ENCODE data around the gene JPH4.
"Not testable (repeated sequence)": the region's sequence is repeated elsewhere in the genome, so short reads cannot be mapped to it uniquely, and the experiment has no call there.

The JPH4 gene

GRCh38 chr14:23547924-23548323 is 30.7 kb downstream of the JPH4 start:
- no peak for DNase-seq (ENCODE audit: low read depth)

- no peak for DNase-seq (ENCODE audit: low read depth)
Observed at GRCh38 chr14:23546450-23547035, 32.0 kb downstream of the JPH4 start.

- no peak for DNase-seq (ENCODE audit: low read depth)
Observed at GRCh38 chr14:23545740-23546365, 32.7 kb downstream of the JPH4 start.

- DNase-seq (ENCODE audit: low read depth), result no peak
Observed at GRCh38 chr14:23544511-23545447, 33.8 kb downstream of the JPH4 start.

GRCh38 chr14:23543403-23543802 is 35.2 kb downstream of the JPH4 start:
- DNase-seq (ENCODE audit: low read depth), result no peak

GRCh38 chr14:23542261-23542660 is 36.3 kb downstream of the JPH4 start:
- no peak for DNase-seq (ENCODE audit: low read depth)

- no peak for DNase-seq (ENCODE audit: low read depth)
Observed at GRCh38 chr14:23540141-23540469, 38.5 kb downstream of the JPH4 start.

GRCh38 chr14:23539248-23540140 is 39.1 kb downstream of the JPH4 start:
- DNase-seq (ENCODE audit: low read depth), result no peak

- no peak for DNase-seq (ENCODE audit: low read depth)
Observed at GRCh38 chr14:23538785-23539184, 39.8 kb downstream of the JPH4 start.

- DNase-seq (ENCODE audit: low read depth), result no peak
Observed at GRCh38 chr14:23538050-23538718, 40.4 kb downstream of the JPH4 start.

GRCh38 chr14:23537351-23538049 is 41.1 kb downstream of the JPH4 start:
- DNase-seq (ENCODE audit: low read depth), result no peak

- not testable (repeated sequence) for DNase-seq (ENCODE audit: low read depth)
Observed at GRCh38 chr14:23536906-23537305, 41.7 kb downstream of the JPH4 start.

- no peak for DNase-seq (ENCODE audit: low read depth)
Observed at GRCh38 chr14:23536494-23536893, 42.1 kb downstream of the JPH4 start.

GRCh38 chr14:23535943-23536342 is 42.6 kb downstream of the JPH4 start:
- no peak for DNase-seq (ENCODE audit: low read depth)

GRCh38 chr14:23533652-23534435 is 44.7 kb downstream of the JPH4 start:
- DNase-seq (ENCODE audit: low read depth), result no peak

GRCh38 chr14:23532658-23533057 is 45.9 kb downstream of the JPH4 start:
- no peak for DNase-seq (ENCODE audit: low read depth)

GRCh38 chr14:23531391-23531790 is 47.2 kb downstream of the JPH4 start:
- no peak for DNase-seq (ENCODE audit: low read depth)

GRCh38 chr14:23530375-23531055 is 48.1 kb downstream of the JPH4 start:
- no peak for DNase-seq (ENCODE audit: low read depth)

GRCh38 chr14:23529016-23529415 is 49.6 kb downstream of the JPH4 start:
- DNase-seq (ENCODE audit: low read depth), result no peak

GRCh38 chr14:23528555-23528954 is 50.0 kb downstream of the JPH4 start:
- no peak for DNase-seq (ENCODE audit: low read depth)

Data from activated gamma-delta T cell treated with anti-CD3 and anti-CD28 coated beads, Interleukin-2, amount 50 U/mL, for 16 hours (primary cell).